SK-N-MC (cell line): ENCODE measurements around the gene ACTL8.
"Not testable (repeated sequence)": the region's sequence is repeated elsewhere in the genome, so short reads cannot be mapped to it uniquely, and the experiment has no call there.

Experiments used
- DNase-seq: peaks from one replicate; pipeline ENCODE4 v3.0.0-alpha.2; 2011; ENCODE audit warnings: low read depth, low spot score
- H3K27ac ChIP-seq: fragments of 200-600 bp; sonication (generic); 2 replicates; pipeline ENCODE4 v1.5.1; 2016; ENCODE audit warnings: mixed run types
- H3K36me3 ChIP-seq: fragments of 200-600 bp; sonication (generic); 2 replicates; pipeline ENCODE4 v1.6.1; 2017; ENCODE audit warnings: antibody characterized with exemption, low read length, mixed read lengths; ENCODE audit not compliant: insufficient read depth
- H3K4me3 ChIP-seq: fragments of 200-600 bp; sonication (generic); 2 replicates; pipeline ENCODE4 v1.5.1; 2016
- H3K9ac ChIP-seq: fragments of 200-600 bp; sonication (generic); 2 replicates; pipeline ENCODE4 v1.8.0; 2017; ENCODE audit warnings: mixed run types, mixed read lengths; ENCODE audit not compliant: insufficient read length
- H3K9me3 ChIP-seq: fragments of 200-600 bp; sonication (generic); 2 replicates; pipeline ENCODE4 v1.6.1; 2017; ENCODE audit warnings: low read depth, mild to moderate bottlenecking, antibody characterized with exemption, low read length, moderate library complexity, mixed read lengths
- EZH2 ChIP-seq: fragments of 200-600 bp; sonication (generic); IDR thresholded peaks from one replicate; pipeline ENCODE4 v1.6.1; 2017; ENCODE audit warnings: antibody characterized with exemption
- FOXP2 ChIP-seq: optimal IDR thresholded peaks from 2 replicates; pipeline ENCODE3; 2011; ENCODE audit warnings: mild to moderate bottlenecking, moderate library complexity; ENCODE audit not compliant: insufficient read depth; ENCODE audit errors: extremely low read length, control extremely low read depth
- POLR2AphosphoS5 ChIP-seq: IDR thresholded peaks from 2 replicates; pipeline ENCODE4 v1.6.1; 2012; ENCODE audit warnings: mild to moderate bottlenecking, low read depth, low read length, borderline replicate concordance

ACTL8 gene

DNA sequence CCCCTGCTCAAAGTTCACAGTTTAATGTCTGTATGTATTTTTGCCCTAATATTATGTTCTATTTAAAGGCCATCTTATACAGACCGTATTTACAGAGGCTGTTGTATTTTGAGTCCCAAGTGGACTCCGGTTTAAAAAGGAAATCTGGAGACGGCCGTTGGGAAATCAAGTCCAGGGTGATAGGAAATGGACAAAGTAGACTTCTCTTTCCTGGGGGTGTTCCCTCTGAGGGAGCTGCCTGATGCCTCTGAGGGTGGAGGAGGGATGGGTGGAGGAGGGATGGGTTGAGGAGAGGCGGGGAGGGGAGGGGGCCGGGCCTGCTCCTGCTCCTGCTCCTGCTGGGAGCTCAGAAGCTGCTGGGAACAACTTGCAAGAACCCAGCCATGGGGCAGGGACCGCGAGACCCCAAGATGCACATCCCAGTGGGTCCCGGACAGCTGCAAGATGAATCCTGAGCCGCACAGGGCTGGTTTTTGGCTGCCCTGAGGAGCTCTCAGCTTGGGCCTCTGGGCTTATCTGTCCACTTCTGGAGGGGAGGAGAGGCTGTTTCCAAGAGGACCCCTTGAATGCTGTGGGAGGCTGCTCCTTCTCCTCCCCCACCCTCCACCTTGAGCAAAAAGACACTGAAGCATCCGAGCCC lies 12.0 kb upstream of the ACTL8 start:
- no peak for TF ChIP-seq POLR2AphosphoS5
- TF ChIP-seq EZH2: no peak
- no peak for TF ChIP-seq FOXP2
- Histone ChIP-seq H3K9me3 (no peaks in the 10 kb centered on the region), H3K4me3 (0 out of 2 replicates have a peak overlapping the region, but pooled peaks have one; percentile 16), H3K9ac (no peak overlapping the region), H3K27ac (peak overlapping the region; percentile 57; the same call in 1 of the 2 replicates), H3K36me3 (no peaks in the 10 kb centered on the region)
- DNase-seq: no peak

DNA sequence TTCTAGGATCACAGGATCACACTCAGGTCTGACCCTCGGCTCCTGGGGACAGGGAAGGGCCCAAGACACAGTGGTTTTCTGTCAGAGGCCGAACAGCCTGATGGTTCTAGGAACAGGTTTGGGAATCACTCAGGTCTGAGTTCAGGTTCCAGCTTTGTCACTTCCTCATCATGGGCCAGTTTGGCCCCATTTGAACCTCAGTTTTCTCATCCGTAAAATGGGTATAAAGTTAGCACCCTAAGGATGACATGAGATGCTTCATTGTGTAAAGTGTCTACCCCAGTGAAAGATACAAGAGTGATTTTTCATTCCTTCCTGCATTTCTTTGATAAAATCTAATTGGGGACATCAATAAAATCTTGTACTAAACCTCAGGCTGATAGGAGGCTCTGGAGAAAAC lies 11.2 kb upstream of the ACTL8 start:
- no peak for TF ChIP-seq FOXP2
- TF ChIP-seq EZH2: no peak
- no peaks in the 10 kb centered on the region for H3K36me3 ChIP-seq
- no peak overlapping the region for H3K4me3 ChIP-seq
- no peak overlapping the region for H3K27ac ChIP-seq
- DNase-seq: no peak
- no peak overlapping the region for H3K9ac ChIP-seq
- H3K9me3 ChIP-seq: no peaks in the 10 kb centered on the region

DNA sequence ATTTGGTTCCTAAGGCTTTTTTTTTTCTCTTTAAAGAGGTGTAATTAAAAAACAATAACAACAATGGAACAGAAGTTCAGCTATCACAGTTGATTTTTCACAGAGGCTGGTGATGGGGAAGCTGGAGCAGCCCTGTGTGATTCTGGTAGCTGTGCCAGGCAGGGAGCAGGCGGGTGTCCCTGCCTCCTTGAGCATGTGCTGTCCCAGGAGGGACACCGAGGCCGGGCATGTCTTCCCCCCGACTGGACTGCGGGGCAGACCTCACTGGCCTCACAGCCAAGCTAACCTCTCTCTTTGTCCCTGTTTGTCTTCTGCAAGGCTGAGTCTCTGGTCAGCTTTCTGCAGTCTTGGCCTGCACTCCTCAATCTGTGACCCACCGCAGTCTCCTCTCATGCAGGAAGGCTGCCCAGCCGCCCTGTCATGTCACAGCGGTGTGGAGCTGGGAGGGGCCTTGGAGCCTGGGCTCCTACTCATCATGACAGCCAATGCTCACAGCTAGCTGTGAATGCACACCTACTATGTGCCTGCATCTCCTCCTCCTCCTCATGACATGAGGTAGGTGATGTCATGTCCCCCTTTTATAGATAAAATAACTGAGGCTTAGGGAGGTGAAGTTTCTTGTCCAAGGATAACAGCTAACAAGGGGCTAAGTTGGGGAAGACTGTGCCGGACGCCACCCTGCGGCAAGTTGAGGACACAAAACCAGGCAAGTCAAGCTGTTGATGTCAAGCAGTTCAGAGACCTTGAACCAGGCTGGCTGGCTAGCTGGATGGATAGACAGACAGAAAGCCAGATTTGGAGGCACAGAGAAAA lies 10.3 kb upstream of the ACTL8 start:
- Histone ChIP-seq H3K27ac (no peak overlapping the region), H3K4me3 (no peak overlapping the region), H3K36me3 (no peaks in the 10 kb centered on the region), H3K9ac (no peak overlapping the region), H3K9me3 (no peaks in the 10 kb centered on the region)
- TF ChIP-seq FOXP2 (no peak), EZH2 (no peak), POLR2AphosphoS5 (no peak)
- no peak for DNase-seq

DNA sequence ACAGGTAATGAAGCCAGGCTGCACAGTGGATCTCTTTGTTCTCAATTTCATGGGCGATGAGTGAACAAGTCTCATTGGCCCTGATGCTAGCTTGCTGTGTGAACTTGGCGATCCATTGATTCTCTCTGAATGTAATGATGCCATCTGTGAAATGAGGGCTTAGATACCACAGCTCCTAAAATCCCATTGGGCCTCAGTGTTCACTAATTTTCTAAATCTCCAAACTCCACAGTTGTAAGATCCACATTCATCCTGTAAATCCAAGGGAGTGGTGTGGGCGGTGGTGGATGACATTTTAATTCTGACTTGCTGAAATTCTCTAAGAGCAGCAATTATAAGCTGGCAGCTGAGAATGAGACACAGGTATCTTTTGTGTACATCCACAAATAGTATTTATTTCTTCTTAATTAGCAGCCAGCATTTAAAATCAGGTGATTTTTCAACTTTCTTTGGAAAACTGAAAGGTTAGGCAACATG lies 9.6 kb upstream of the ACTL8 start:
- DNase-seq: no peak
- Histone ChIP-seq H3K9ac (no peak overlapping the region), H3K36me3 (no peaks in the 10 kb centered on the region)

DNA sequence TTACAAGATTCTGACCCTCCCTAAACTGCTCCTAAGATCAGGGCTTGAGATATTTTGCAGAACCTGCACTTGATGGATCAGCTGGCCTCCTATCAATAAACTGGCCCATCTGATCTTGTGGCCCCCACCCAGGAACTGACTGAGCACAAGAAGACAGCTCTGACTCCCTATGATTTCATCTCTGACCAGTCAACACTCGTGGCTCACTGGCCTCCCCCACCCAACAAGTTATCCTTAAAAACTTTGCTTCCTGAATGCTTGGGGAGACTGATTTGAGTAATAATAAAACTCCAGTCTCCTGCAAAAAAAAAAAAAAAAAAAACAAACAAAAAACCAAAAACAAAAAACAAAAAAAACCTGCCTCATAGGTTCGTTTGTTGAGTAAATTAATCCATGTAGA lies 8.9 kb upstream of the ACTL8 start:
- not testable (repeated sequence) for DNase-seq, H3K36me3 ChIP-seq, H3K4me3 ChIP-seq, H3K9ac ChIP-seq, H3K27ac ChIP-seq, H3K9me3 ChIP-seq

More for the DNA sequence above, 9.6 kb upstream of the ACTL8 start:
- TF ChIP-seq POLR2AphosphoS5: no peak
- no peak for TF ChIP-seq FOXP2
- TF ChIP-seq EZH2: no peak
- Histone ChIP-seq H3K4me3 (no peak overlapping the region), H3K27ac (no peak overlapping the region), H3K9me3 (no peaks in the 10 kb centered on the region)

DNA sequence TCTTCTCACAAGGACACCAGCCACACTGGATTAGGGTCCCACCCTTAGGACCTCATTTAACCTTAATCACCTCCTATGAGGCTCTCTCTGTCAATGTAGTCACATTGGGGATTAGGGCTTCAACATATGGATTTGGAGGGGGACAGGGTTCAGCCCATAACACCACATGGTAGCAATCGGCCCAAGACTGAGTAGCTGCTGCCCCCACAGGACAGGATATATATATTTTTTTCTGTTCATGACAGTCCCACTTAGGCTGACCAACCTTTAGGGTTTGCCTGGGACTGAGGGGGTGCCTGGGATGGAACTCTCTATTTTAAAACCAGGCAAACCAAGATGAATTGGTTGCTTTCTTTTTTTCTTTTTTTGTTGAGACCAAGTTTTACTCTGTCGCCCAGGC lies 8.2 kb upstream of the ACTL8 start:
- TF ChIP-seq POLR2AphosphoS5 (no peak), FOXP2 (no peak), EZH2 (no peak)
- Histone ChIP-seq H3K4me3 (no peak overlapping the region), H3K9ac (no peak overlapping the region), H3K27ac (no peak overlapping the region), H3K36me3 (no peaks in the 10 kb centered on the region), H3K9me3 (no peaks in the 10 kb centered on the region)
- DNase-seq: no peak

DNA sequence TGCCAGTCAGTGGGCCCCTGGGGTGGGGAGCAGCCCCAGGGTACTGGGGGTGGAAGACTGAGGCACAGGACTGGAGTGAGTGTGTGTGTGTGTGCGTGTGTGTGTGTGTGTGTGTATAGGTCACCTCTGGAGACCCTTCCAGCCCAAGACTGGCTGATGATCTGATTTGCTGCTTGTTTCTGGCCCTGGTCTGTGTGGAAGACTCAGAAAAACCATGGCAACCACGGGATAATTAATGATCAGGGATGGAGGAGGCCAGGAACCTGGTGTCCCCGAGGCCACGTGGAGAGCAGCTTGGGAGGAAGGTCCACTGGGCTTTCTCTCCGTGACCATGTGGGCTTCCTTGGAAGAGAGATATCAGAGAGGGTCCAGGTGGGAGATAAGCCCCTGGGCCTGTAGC lies 4.8 kb upstream of the ACTL8 start:
- TF ChIP-seq EZH2 (no peak), POLR2AphosphoS5 (no peak), FOXP2 (no peak)
- H3K36me3 ChIP-seq: no peaks in the 10 kb centered on the region
- no peaks in the 10 kb centered on the region; the same call in 1 of the 2 replicates for H3K9me3 ChIP-seq
- H3K27ac ChIP-seq: no peak overlapping the region
- no peak overlapping the region for H3K9ac ChIP-seq
- no peak for DNase-seq
- H3K4me3 ChIP-seq: no peak overlapping the region

DNA sequence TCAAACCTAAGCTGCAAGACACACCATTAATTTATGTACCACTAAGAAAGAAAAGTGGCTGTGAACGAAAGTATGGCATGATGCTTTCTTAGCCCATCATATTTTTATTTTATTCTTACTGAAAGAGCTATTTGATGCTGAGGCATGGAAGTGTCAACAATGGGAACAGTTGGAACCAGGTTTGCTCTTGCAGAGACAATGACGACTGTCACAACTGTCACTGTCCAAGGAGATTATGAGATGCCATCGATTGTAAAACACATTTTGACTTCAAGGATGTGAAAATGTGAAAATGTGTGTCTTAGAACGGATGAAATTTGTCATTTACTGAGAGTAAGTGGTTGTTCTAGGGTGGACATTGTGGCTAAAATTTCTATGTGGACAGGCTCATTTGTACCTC lies 2.8 kb upstream of the ACTL8 start:
- H3K9me3 ChIP-seq: no peaks in the 10 kb centered on the region; the same call in 1 of the 2 replicates
- H3K27ac ChIP-seq: no peak overlapping the region
- H3K36me3 ChIP-seq: no peaks in the 10 kb centered on the region
- no peak overlapping the region for H3K4me3 ChIP-seq
- H3K9ac ChIP-seq: no peak overlapping the region
- no peak for DNase-seq
- TF ChIP-seq EZH2: no peak
- TF ChIP-seq POLR2AphosphoS5: no peak
- no peak for TF ChIP-seq FOXP2
